Stimulated activated CD8-positive, alpha-beta memory T cell treated with anti-CD3 and anti-CD28 coated beads, Interleukin-12 subunit alpha, Interleukin-12 subunit beta, amount 100 ng/mL, for 4 hours (primary cell): Measurements from ENCODE around the gene TKT.

Experiments used
- DNase-seq: peaks from one replicate; pipeline ENCODE4 v3.0.0-alpha.2; 2020; ENCODE audit warnings: low read depth

TKT gene

DNA sequence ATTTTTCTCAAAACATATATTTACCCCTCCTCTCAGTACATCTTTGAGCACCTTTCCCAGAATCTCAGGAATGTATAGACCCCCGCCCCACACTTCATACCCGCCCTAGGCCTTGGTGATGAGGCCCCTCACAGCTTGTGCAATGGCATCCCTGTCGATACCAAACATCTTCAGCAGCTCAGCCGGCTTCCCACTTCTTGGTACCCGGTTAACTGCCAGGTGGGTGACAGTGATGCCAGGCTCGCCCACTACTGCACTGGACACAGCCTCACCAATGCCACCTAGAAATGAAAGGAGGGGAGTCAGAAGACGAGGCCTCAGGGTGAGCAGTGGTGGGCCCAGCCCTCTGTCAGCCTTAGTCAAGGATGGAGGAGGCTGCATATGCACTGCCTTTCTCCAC, 30.2 kb downstream of the TKT start:
- no peak for DNase-seq

DNA sequence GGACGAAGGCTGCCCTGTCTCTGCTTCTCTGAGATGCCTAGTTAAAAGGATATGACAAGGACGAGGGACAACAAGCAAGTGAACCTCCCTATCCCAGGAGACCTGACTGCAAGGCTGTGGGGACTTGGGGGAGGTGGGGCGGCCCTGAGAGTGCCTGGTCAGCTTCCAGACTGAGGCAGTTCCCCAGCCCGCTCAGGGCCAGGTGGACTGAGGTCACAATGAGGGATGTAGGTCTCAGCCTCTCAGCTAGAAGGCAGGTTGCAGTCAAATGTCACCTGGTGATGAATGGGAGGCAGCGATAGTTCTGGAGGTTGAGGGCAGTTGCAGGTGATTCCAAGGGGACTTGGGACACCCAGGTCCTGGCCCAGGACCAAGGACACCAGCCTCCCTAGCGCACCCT, 30.6 kb downstream of the TKT start:
- no peak for DNase-seq

DNA sequence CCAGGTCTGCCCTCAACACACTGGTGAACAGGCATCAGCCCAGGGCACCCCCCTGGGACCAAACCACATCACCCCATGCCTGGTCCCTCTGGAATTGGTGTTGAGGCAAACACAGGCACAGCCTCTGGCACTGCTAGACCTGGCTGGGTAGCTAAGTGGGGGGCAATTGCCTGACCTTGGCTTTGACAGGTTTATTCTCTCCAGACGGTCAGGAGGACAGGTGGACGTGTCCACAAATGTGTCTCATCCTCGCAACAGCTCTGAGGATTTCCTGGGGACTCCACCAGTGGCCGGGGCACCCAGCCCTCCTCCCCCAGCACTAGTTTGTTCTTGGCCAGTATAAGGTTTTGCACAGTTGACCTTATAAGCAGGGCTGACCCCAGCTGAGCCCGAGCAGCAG, 31.3 kb downstream of the TKT start:
- DNase-seq, result no peak

DNA sequence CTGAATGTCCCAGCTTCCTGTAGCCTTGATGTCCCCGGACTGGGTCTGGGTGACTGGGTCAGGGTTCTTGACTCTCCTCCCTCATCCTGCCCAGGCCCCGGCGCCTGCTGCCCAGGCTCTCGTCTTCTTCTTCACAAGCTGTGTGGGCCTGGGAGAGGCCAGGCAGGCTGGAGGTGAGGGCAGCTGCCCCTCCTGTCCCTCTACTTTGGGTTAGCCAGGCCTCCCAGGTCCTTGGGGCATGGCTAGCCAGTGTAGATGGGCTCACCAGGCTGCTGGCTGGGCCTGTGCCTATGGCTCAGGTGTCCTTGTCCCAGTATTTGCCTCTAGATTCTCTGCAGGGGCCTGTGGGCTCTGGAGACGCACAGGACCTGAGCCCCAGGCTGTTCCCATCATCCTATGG, 31.8 kb downstream of the TKT start:
- DNase-seq, result no peak

DNA sequence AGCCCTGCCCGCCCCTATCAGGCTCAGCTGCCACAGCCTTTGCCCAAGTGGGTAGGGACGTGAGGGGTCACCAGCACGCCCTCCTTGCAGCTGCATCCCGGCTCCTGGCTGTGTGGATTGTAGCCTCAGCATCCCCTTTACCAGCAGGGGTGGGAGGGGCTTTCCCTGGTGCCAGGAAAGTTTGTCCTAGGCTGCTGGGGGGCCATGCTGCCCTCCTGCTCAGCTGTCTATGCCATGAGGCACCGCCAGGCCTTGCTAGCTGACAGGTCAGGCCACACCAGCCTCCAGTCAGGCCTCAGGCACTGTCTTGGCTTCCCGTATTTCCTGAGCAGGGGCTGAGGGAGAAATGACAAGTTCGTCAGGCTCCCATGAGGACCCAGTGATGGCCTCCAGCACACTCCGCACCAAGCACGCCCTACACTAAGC, 32.3 kb downstream of the TKT start:
- no peak for DNase-seq

DNA sequence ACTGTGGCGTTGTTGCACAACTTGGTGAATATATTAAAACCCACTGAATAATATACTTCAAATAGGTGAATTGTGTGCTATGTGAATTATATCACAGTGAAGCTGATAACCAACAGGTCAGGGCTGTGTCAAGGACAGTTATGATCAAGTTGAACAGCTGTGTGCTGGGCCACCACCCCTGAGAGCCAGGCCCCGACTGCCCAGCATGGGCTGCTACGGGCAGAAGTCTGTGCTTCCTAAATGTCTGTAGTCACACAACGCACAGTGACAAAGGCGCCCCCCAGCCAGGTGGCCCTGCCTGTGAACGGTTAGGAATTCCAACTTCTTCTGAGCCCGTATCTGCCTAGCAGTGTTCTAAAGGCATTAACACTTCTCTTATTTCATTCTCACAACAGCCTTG, 32.8 kb downstream of the TKT start:
- DNase-seq, result no peak

DNA sequence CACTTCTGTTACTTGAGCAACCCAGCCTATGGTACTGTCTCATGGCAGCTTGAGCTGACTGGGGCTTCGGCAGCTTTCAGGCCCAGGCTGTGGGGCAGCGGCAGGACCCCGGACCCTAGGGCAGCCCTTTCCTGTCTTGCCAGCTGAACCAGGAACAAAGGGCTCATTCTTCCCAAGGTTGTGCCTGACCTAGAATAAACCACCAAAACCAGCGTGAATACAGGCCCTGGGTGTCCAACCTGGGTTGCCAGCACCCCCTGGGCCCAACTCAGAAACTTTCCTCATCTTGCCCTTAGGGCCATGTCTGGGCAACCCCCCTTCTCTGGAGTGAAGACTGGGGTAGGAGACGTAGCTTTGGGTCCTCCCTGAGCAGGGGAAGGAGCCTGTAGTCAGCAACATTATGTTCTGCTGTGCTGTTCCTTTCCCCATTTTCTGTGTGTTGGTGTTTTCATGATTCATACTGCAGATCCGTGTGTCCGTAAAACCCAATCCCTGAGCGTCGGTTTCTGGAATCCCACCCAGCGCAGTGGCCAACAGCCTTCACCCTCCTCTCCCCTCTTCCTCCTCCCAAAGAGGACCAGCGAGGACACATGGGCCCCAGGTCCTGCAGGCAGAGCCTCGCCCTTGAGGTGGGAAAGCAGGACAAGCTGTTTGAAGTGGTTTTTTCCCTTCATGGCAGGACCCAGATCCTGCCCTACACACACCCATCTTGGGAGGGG, 33.5 kb downstream of the TKT start:
- DNase-seq, result no peak

DNA sequence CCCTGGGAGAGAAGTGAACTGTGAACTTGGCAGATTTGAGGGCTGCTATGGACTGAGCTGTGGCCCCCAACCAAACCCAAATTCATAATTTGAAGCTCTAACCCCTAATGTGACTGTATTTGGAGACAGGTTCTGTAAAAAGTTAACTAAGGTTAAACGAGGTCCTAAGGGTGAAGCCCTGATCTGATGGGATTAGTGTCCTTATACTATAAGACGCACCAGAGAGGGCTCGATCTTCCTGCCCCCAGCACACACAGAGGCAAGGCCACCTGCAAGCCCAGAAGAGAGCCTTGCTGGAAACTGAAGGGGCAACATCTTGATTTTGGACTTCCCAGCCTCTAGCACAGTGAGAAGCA, 34.0 kb downstream of the TKT start:
- no peak for DNase-seq

DNA sequence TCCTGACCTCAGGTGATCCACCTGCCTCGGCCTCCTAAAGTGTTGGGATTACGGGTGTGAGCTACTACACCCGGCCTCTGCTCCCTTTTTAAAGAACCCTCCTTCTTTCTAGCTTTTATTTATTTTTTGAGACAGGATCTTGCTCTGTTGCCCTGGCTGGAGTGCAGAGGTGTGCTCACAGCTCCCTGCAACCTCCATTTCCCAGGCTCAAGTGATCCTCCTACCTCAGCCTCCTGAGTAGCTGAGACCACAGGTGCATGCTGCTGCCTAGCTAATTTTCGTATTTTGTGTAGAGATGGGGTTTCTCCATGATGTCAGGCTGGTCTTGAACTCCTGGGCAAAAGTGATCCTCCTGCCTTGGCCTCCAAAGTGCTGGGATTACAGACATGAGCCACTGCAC, 34.5 kb downstream of the TKT start:
- no peak for DNase-seq

DNA sequence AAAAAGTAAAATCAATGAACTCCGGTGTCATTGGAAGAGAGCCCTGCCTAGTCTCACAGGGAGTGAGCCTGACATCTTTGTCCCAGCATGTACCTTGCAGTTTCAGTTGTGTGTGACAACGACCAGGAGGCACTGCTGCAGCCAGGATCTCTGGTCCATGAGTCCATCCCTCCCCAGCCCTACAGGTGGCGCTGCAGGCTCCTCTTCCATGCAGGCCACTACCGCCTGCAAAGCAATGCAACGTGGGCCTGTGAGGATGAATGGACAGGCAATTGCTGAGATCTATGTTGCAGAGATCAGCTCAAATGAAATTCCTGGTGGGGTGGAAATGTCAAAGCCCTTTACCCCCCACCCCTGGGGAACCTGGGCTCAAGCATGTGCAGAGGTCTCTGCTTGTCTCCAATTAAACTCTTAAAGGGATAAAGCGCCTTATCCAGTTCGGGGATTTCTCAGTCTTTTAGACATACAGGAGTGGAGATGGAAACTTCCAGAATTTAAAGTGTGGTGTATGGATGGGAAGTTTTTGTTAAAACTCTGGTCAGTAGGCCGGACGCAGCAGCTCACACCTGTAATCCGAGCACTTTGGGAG, 35.8 kb downstream of the TKT start:
- peak; percentile 43 for DNase-seq

DNA sequence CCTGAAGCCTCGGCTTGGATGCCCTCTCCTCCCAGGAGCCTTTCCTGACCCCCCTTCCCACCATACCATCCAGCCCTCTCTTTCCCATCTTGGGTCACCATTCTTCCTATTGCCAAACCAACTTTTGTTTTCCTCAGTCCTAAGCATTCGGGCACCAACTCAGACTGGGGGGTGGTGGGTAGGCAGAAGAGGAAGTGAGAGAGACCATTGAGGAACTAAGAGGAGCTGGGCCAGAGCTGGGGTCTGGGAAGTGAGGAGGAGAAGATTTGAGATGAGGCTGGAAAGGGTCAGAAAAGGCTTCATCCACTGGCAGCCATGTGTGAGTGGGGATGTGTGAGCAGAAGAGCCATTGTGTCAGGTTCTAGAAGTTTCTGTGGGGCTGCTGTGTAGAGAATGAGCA, 37.7 kb downstream of the TKT start:
- no peak for DNase-seq

DNA sequence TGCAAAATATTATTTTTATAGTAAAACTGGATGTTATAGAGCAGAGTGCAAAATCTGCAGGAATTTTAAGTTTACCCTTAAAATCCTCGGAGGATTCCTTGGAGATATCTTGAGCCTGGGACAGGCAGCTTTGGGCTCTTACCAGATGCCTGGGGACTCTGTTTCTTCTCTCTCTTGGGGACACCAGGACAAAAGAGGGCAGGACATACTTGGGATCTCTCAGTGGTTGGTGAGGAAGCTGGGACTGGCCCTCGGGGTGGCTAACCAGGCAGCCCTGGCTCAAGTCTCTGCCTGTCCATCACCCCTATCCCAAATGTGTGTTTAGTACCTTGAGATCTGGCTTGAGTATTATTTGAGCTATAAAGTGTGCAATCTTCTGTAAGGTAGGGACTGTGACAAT, 38.6 kb downstream of the TKT start:
- no peak for DNase-seq

DNA sequence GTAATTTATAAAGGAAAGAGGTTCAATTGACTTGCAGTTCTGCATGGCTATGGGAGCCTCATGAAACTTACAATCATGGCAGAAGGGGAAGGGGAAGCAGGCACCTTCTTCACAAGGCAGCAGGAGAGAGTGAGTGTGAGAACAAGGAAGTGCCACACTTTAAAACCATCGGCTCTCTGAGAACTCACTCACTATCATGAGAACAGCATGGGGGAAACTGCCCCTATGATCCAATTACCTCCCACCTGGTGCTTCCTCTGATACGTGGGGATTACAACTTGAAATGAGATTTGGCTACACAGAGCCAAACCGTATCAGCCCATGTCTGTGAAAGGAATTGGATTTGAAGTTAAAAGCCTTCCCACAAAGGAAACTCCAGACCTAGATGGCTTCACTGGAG, 39.1 kb downstream of the TKT start:
- no peak for DNase-seq

DNA sequence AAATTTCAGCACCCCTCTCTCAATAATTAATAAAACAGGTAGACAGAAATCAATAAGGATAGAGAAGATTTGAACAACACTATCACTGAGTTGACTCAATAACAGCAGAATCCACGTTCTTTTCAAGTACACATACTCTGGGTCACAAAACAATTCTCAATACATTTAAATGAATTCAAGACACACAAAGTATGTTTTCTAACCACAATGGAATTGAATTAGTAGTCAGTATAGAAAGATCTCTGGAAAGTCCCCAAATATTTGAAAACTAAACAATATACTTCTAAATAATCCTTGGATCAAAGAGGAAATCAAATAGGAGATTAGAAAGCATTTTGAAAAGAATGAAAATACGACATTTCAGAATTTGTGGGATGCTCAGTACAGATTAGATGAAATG, 40.0 kb downstream of the TKT start:
- DNase-seq, result no peak

DNA sequence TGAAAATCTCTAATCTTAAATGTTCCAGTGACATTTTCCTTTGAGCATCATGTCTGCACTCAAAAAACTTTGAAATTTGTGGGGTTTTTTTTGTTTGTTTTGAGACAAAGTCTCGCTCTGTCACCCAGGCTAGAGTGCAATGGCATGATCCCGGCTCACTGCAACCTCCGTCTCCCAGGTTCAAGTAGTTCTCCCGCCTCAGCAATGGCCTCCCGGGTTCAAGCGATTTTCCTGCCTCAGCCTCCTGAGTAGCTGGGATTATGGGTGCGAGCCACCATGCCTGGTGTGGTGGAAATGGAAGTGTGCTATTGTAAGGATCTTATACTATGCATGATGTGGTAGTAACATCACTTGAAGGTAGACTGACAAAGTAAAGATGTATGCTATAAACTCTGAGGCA, 42.5 kb downstream of the TKT start:
- no peak for DNase-seq

DNA sequence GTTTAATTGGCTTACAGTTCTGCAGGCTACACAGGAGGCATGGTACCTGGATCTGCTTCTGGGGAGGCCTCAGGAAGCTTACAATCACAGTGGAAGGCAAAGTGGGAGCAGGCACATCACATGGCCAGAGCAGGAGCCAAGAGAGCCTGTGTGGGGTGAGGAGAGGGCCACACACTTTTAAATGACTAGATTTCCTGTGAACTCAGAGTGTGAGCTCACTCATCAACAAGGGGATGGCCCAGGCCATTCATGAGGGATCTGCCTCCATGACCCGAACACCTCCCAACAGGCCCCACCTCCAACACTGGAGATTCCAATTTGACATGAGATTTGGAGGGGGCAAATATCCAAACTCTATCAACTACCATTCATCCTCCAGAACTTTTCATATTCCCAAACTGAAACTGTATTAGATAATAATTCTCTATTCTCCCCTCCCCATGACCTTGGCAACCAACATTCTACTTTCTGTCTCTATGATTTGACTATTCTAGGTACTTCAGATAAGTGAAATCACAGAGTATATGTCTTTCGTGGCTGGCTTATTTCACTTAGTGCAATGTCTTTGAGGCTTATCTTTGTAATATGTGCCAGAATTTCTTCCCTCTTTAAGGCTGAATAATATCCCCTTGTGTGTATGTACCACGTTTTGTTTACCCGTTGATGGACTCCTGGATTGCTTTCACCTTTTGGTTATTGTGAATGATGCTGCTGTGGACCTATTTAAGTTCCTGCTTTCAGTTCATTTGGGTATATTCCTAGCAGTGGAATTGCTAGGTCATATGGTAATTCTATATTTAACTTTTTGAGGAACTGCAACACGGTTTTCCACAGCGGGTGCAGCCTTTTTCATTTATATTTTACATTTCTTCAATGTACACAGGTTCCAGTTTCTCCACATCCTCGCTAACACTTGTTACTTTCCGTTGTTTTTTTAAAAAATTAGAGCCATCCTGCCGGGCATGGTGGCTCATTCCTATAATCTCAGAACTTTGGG, 43.8 kb downstream of the TKT start:
- no peak for DNase-seq

DNA sequence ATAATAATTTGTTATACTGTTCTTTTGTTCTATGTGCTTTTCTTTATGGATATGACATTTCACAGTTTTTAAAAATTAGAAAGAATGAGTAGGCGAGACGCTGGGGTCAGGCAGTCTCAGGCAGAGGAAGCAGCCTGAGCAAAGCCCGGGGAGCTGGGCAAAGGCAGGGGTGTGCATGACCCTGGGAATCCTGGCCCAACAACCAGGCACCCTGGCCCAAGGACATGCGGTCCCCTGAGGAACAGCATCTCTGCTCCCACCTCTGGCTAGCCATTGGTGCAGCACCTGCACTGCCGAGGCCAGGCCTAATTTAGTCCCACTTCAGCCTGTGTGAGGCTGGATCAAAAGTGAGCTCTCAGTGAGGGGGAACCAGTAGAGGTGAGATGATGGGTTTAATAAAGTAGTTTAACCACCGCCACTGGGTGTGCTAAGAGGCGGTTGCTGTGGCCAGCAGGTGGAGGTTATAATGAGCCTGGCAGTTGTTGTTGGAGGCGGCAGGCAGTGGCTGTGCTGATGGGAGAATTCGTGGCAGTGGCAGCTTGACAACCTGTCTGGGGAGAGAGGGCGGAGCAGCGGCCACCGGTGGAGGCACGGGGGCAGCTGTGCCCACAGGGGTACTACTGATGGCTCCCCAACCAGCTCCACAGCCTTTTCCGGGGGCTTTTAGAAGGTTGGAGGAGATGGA, 53.3 kb downstream of the TKT start:
- DNase-seq, result no peak

DNA sequence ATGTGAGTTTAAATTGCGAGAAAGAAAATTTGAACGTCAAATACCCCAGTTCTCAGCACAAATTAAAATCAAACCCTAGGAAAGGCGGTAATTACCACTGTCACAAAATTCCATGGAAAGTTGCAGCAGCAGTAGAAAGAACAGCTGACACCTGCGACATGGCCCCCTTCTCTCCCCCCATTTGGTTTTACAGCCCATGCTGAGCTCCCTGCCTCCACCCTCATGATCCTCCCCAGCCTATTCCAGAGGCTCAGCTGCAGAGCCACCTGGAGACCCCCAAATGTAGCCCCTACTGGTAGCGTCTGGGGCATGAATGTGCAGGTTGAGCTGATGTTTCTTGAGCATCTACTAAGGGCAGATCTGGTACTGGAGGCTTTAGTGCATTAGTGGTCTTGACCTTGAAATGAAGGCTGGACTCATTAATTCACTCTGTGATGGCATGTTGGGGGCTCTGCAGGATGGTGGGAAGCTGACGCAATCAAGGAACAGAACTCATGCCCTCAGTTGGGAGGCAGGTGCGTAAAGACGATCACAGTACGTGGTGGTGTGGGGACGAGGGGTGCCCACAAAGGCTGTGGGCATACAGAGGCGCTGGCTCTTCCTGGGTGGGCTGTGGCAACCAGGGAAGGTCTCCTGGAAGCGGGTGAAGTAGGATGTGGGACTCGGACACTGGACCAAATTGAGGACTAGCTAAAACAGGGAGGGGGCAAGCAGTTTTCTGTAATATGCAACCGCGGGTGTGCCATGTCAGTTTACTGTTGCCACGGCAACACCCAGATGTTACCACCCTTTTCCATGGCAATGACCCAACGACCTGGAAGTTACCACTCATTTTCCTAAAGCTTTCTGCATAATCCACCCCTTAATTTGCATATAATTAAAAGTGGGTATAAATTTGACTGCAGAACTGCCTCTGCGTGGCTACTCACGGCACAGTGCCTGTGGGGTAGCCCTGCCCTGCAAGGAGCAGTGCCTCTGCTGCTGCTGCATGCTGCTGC, 55.0 kb downstream of the TKT start:
- DNase-seq, result no peak

DNA sequence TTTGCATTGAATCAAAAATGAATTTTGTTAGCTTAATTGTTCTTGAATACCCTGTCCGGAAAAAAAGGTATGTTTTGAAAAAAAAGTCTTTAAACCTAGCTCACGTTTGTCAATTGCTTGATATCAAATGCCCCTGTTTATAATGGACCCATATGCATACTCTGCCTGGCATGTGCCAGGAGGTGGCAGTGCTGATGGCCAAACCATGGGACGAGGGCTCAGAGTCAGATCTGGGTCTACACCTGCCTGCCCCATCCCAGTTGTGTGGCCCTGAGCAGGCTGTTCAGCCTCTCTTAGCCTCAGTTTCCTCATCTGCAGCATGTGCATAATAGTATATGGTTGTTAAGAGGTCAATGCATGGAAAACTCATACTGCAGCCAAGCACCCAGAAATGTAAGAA, 56.0 kb downstream of the TKT start:
- DNase-seq, result no peak

DNA sequence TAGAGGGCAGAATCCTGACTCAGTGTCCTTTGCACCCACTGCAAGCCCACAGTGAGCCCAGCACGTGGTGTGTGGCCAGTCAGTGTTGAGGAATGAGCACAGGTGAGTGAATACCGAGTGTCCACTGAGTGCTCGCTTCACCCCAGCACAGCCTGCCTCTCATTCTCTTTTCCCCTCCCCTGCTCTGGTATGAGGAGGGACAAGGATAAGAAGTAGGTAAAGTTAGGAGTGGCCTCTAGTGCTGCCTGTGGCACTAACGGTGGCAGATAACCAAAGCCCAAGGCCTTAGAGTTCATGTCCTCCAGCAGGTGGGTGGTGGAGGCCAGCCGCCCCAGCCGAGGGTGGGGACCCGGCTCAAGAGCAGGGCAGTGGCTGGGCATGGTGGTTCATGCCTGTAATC, 56.8 kb downstream of the TKT start:
- DNase-seq, result no peak

DNA sequence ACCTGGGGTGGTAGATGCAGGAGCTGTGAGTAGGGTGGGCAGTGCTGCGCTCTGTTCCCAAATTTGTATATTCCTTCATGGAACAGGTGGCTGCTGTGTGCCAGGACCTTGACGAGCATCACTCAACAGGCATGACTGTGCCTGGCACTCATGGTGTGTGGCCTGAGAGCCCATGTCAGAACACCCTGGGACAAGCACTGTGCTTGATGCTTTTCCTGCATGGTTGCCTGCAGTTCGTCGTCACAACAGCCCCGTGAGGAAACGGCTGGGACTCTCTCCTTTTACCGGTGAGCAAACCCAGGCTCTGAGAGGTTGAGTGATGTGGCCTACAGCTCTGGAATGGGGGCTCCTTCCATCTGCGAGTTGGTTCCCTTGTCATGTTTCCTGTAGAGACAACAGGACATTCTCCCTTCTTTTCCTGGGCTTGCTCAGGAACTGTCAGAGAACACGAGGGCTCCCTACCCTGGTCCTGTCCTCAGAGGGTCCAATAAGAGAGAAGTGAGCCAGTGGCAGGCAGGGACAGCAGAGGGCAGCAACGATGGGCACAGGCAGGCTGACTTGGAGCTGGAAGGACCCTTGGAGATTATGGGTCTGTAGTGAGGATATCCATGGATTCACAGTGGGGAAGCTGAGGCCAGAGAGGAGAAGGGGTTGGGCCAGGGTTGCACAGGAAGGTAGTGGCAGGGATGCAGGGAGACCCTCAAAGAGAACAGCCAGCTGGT, 57.4 kb downstream of the TKT start:
- DNase-seq, result no peak
